MM.1S (cell line): ENCODE data around the gene SPTBN1.

Experiments
- DNase-seq: peaks from one replicate; pipeline ENCODE4 v3.0.0-alpha.2; 2015
- H2AFZ ChIP-seq: fragments of 300-600 bp; sonication (generic); 2 replicates; pipeline ENCODE4 v1.6.0; 2016; ENCODE audit warnings: antibody characterized with exemption, low read length
- H3F3A ChIP-seq: fragments of 300-600 bp; sonication (generic); 2 replicates; pipeline ENCODE4 v1.6.1; 2016; ENCODE audit warnings: mild to moderate bottlenecking, antibody characterized with exemption, low read length, moderate library complexity, mixed read lengths; ENCODE audit not compliant: insufficient read depth
- H3K27ac ChIP-seq: fragments of 300-600 bp; sonication (generic); 2 replicates; pipeline ENCODE4 v1.5.1; 2016; ENCODE audit warnings: mild to moderate bottlenecking, low read length
- H3K27me3 ChIP-seq: fragments of 300-600 bp; sonication (generic); replicated peaks from 2 replicates; pipeline ENCODE4 v1.6.0; 2016; ENCODE audit warnings: low read length; ENCODE audit not compliant: insufficient read depth
- H3K36me3 ChIP-seq: fragments of 300-600 bp; sonication (generic); replicated peaks from 2 replicates; pipeline ENCODE4 v1.6.1; 2016; ENCODE audit warnings: mild to moderate bottlenecking, low read length, mixed read lengths; ENCODE audit not compliant: insufficient read depth
- H3K4me1 ChIP-seq: fragments of 300-600 bp; sonication (generic); 2 replicates; pipeline ENCODE4 v1.6.1; 2016; ENCODE audit warnings: low read length, mixed read lengths
- H3K4me2 ChIP-seq: fragments of 300-600 bp; sonication (generic); 2 replicates; pipeline ENCODE4 v1.6.0; 2016; ENCODE audit warnings: low read depth, low read length
- H3K4me3 ChIP-seq: fragments of 300-600 bp; sonication (generic); 2 replicates; pipeline ENCODE4 v1.5.1; 2016; ENCODE audit warnings: low read length, mixed read lengths
- H3K79me2 ChIP-seq: fragments of 300-600 bp; sonication (generic); 2 replicates; pipeline ENCODE4 v1.6.1; 2016; ENCODE audit warnings: mixed run types, low read length, mixed read lengths
- H3K9ac ChIP-seq: fragments of 300-600 bp; sonication (generic); 2 replicates; pipeline ENCODE4 v1.6.1; 2016; ENCODE audit warnings: low read length, mixed read lengths
- H3K9me2 ChIP-seq: fragments of 300-600 bp; sonication (generic); replicated peaks from 2 replicates; pipeline ENCODE4 v1.6.1; 2016; ENCODE audit warnings: mild to moderate bottlenecking, low read length, mixed read lengths; ENCODE audit not compliant: insufficient read depth
- H3K9me3 ChIP-seq: fragments of 300-600 bp; sonication (generic); replicated peaks from 2 replicates; pipeline ENCODE4 v1.6.1; 2016; ENCODE audit warnings: mild to moderate bottlenecking, low read length, mixed read lengths; ENCODE audit not compliant: insufficient read depth
- H4K20me1 ChIP-seq: fragments of 300-600 bp; sonication (generic); 2 replicates; pipeline ENCODE4 v1.6.1; 2016; ENCODE audit warnings: mild to moderate bottlenecking, low read length, moderate library complexity, mixed read lengths; ENCODE audit not compliant: insufficient read depth
- CTCF ChIP-seq: fragments of 300-600 bp; sonication (generic); IDR thresholded peaks from 2 replicates; pipeline ENCODE4 v1.5.1; 2016; ENCODE audit warnings: antibody characterized with exemption, low read length, mixed read lengths
- EZH2 ChIP-seq: fragments of 300-600 bp; sonication (generic); optimal IDR thresholded peaks from 2 replicates; pipeline ENCODE3; 2017; ENCODE audit warnings: low read depth, mild to moderate bottlenecking, antibody characterized with exemption, low read length, mixed read lengths
- EZH2phosphoT487 ChIP-seq: fragments of 300-600 bp; sonication (generic); IDR thresholded peaks from 2 replicates; pipeline ENCODE4 v1.6.1; 2018; ENCODE audit warnings: antibody characterized with exemption, low read length

Gene SPTBN1

DNA sequence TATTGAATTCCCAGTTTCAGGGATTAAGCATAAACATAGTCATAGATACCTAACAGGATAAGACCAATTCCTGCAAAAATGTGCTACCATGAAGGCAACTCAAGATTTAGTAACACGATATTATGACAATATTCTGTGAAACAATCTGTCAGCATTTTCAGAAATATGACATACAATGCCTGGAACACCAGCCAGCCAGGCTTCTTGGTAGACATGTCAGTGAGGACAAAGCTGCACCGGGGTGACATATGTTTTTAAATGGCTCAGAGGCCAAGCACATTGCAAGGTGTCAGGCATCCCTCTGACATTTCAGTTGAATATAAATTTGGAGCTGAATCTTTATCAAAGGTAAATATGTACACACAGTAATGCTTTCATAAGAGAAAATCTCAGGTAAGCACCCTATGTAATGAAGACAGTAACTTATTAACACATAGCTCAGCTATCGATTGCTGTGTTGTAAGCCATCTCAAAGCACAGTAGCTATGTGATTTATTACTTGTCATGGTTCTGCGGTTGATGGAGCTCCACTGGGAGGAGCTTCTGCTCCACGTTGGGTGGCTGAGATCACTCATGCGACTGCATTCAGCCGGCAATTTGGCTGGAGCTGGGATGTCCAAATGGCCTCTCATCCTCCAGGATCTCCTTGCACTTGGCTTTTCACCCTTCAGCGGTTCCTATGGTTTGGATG, 235.5 kb downstream of the SPTBN1 start:
- no peak for TF ChIP-seq EZH2
- no peak for TF ChIP-seq EZH2phosphoT487
- TF ChIP-seq CTCF = no peak
- Histone ChIP-seq H3K9me3 (no peaks in the 10 kb centered on the region), H4K20me1 (no peaks in the 10 kb centered on the region), H3K36me3 (no peaks in the 10 kb centered on the region), H3K9me2 (no peaks in the 10 kb centered on the region), H3K79me2 (no peaks in the 10 kb centered on the region), H3K4me3 (no peak overlapping the region), H3F3A (no peaks in the 10 kb centered on the region), H3K4me1 (no peaks in the 10 kb centered on the region), H3K9ac (no peak overlapping the region), H3K27ac (no peak overlapping the region), H3K27me3 (no peaks in the 10 kb centered on the region), H2AFZ (no peak overlapping the region), H3K4me2 (no peak overlapping the region)
- no peak for DNase-seq

DNA sequence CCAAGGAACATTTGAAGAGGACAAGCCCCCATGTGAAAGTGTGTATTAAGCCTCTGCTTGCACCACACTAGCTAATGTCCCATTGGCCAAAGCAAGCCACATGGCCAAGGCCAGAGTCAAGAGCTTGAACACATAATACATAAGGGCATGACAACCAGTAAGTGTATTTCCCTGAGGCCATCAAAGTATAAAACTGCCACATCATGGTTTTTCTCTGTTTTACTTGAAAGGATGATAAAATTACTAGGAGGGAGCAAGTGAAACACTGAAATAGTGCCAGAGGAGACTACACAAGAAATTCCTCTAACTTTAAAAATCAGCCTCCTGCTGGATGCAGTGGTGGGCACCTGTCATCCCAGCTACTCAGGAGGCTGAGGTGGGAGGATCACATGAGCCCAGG, 236.4 kb downstream of the SPTBN1 start:
- Histone ChIP-seq H2AFZ (no peak overlapping the region), H3K27me3 (no peaks in the 10 kb centered on the region), H3K4me1 (no peaks in the 10 kb centered on the region), H3K4me2 (no peak overlapping the region), H3K9me3 (no peaks in the 10 kb centered on the region), H3K9me2 (no peaks in the 10 kb centered on the region), H3K36me3 (no peaks in the 10 kb centered on the region), H3F3A (no peaks in the 10 kb centered on the region), H3K9ac (no peak overlapping the region), H3K79me2 (no peaks in the 10 kb centered on the region), H3K4me3 (no peak overlapping the region), H4K20me1 (no peaks in the 10 kb centered on the region), H3K27ac (no peak overlapping the region)
- TF ChIP-seq EZH2phosphoT487 (no peak), CTCF (no peak), EZH2 (no peak)
- no peak for DNase-seq

DNA sequence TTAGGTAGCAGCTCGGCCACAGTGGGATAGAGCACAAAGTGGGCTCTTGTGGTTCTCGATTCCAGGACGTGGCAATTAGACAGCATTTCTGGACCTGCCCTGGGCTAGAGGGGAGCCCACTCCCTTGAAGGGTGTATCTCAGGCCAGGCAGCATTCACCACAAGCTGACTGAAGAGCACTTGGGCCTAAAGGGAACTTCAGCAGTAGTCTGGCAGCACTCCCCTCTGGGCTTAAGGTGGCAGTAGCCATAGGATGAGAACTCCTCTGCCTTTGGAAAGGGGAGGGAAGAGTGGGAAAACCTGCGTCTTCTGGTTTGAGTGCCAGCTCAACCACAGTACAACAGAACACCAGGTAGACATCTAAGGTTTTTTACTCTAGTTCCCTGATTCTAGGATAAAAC, 239.3 kb downstream of the SPTBN1 start:
- Histone ChIP-seq H3K36me3 (no peaks in the 10 kb centered on the region), H3F3A (no peaks in the 10 kb centered on the region), H4K20me1 (no peaks in the 10 kb centered on the region), H3K9me3 (no peaks in the 10 kb centered on the region), H3K4me3 (no peak overlapping the region), H3K4me1 (no peaks in the 10 kb centered on the region), H3K79me2 (no peaks in the 10 kb centered on the region), H3K27me3 (no peaks in the 10 kb centered on the region), H3K27ac (no peak overlapping the region), H3K9ac (no peak overlapping the region), H3K4me2 (no peak overlapping the region), H3K9me2 (no peaks in the 10 kb centered on the region), H2AFZ (no peak overlapping the region)
- TF ChIP-seq CTCF (no peak), EZH2 (no peak), EZH2phosphoT487 (no peak)
- no peak for DNase-seq
